Lower leg skin (tissue), 4 donors: ENCODE data around the gene ZBTB42. TPM values are rescaled to one million over a fixed set of nuclear protein-coding genes. Genes with fewer than 3 reads are reported as not detected.

Source experiments
- DNase-seq, 2 donors: peaks; one replicate each; pipeline ENCODE4 v3.0.0-alpha.2; 2019; ENCODE audit warnings: low spot score in 2 of 2
- H3K4me3 ChIP-seq: fragments of 200-600 bp; sonication (generic); 2 replicates; pipeline ENCODE4 v1.5.1; 2017; ENCODE audit warnings: mild to moderate bottlenecking, low read depth; ENCODE audit not compliant: poor library complexity, severe bottlenecking
- CTCF ChIP-seq, 3 donors: fragments of 450-650 bp; IDR thresholded peaks; one replicate each; pipeline ENCODE4 v1.5.1; 2016; ENCODE audit warnings: antibody characterized with exemption in 3 of 3, mild to moderate bottlenecking in 3 of 3, moderate library complexity in 2 of 3
- POLR2A ChIP-seq, 2 donors: fragments of 450-650 bp; IDR thresholded peaks; one replicate each; pipeline ENCODE4 v1.6.1; 2016 to 2017; ENCODE audit warnings: antibody characterized with exemption in 2 of 2, mild to moderate bottlenecking in 1 of 2, moderate library complexity in 1 of 2
- WGBS, 2 donors: methylation state at CpG; one replicate each; pipeline ENCODE4 v1.1.5; 2018; 5-methylcytosine and 5-hydroxymethylcytosine counted together
- intact Hi-C: fragments of 100-400 bp; cut with DNase I; formaldehyde crosslinking; loops from one replicate; pipeline ENCODE4 v1.15.0; 2023; ENCODE audit warnings: low total_unique reads
- total RNA-seq, 4 donors: library from RNA; depleted of rRNA; stranded (reverse); fragments of >200 nt; gene quantifications; one replicate each; pipeline ENCODE4 v1.1.0, GENCODE V29; 2016

The ZBTB42 gene
- total RNA-seq, 4 donors from 2014 or later = 1.6 to 11.9 (median 8.6) TPM

- intact Hi-C loops = no loop called here
- 82 to 87% methylated on average over 3 to 7 of the region's 7 CpGs for WGBS, 2 donors
- no peak overlapping the region for H3K4me3 ChIP-seq
- no peak for DNase-seq
- no peak for TF ChIP-seq CTCF (IDR thresholded peaks at IDR 0.05)
- no peak for TF ChIP-seq POLR2A (IDR thresholded peaks at IDR 0.05)
Measured at GRCh38 chr14:104787736-104788135, 13.2 kb upstream of the ZBTB42 start.

GRCh38 chr14:104788161-104788818 is 12.6 kb upstream of the ZBTB42 start:
- TF ChIP-seq POLR2A (IDR thresholded peaks at IDR 0.05) = no peak
- TF ChIP-seq CTCF (IDR thresholded peaks at IDR 0.05) = no peak
- no peak overlapping the region for H3K4me3 ChIP-seq
- DNase-seq = no peak
- 88 to 89% methylated on average over 11 to 12 of the region's 14 CpGs for WGBS, 2 donors
- intact Hi-C loops = no loop called here

- TF ChIP-seq POLR2A (IDR thresholded peaks at IDR 0.05) = no peak
- no peak for TF ChIP-seq CTCF (IDR thresholded peaks at IDR 0.05)
- no peak overlapping the region for H3K4me3 ChIP-seq
- intact Hi-C loops = no loop called here
- 87 to 91% methylated on average over 34 to 39 of the region's 39 CpGs for WGBS, 2 donors
- no peak for DNase-seq
Measured at GRCh38 chr14:104788873-104789663, 11.8 kb upstream of the ZBTB42 start.

DNA sequence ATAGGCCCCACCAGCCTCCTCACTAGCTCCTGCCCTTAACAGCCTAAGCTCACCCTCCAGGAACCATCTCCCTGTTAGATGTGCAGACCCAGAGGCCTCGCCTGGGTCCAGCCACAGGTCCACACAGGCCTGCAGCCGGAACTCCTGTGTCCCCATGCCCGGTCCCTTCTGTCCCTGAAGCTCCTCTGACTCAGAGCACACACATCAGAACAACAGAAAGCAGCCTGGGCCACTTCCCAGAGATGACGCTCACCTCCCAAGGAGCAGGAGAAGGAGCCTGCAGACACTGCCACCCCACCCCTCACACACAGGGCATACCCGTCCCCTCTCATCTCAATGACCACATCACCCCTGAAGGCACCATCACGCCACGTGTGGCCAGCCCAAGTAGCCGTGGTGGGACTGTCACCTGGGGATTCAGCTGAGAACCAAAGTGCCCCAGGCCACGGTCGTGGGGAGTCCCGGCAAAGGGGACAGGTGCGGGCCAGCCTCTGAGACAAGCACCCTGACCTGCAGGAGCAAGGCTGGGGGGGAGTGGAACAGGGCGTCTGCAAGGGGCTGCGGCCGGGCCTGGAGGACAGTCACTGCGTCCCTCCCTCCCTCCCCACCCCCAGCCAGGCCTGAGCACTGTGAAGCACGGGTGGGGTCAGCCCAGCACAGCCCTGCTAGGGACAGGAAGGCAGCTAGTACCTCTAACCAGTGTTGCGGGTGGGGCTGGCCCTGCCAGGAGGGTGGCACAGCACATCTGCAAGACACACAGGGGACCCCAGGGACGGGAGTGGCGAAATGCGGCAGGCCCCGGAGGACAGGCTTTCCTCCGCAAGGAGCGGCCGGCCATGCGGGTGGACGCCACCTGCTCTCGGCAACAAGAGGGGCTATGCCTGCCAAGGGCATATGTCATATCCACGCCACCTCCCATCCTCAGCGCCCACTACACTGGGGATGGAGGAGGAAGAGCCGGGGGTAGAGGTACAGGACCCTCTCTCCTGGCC is 10.9 kb upstream of the ZBTB42 start:
- DNase-seq = no peak
- intact Hi-C loops = no loop called here
- H3K4me3 ChIP-seq = no peak overlapping the region
- WGBS, 2 donors = 88 to 90% methylated on average over 27 to 29 of the region's 31 CpGs
- no peak for TF ChIP-seq POLR2A (IDR thresholded peaks at IDR 0.05)
- TF ChIP-seq CTCF (IDR thresholded peaks at IDR 0.05) = no peak

GRCh38 chr14:104791425-104791824 is 9.5 kb upstream of the ZBTB42 start:
- intact Hi-C loops = no loop called here
- no peak overlapping the region for H3K4me3 ChIP-seq
- TF ChIP-seq CTCF (IDR thresholded peaks at IDR 0.05) = no peak
- no peak for TF ChIP-seq POLR2A (IDR thresholded peaks at IDR 0.05)
- no peak for DNase-seq
- WGBS, 2 donors = 88 to 93% methylated on average over 9 of the region's 9 CpGs
